ENCODE measurements around the gene TRPM2.

- TF ChIP-seq, protein P1, sequence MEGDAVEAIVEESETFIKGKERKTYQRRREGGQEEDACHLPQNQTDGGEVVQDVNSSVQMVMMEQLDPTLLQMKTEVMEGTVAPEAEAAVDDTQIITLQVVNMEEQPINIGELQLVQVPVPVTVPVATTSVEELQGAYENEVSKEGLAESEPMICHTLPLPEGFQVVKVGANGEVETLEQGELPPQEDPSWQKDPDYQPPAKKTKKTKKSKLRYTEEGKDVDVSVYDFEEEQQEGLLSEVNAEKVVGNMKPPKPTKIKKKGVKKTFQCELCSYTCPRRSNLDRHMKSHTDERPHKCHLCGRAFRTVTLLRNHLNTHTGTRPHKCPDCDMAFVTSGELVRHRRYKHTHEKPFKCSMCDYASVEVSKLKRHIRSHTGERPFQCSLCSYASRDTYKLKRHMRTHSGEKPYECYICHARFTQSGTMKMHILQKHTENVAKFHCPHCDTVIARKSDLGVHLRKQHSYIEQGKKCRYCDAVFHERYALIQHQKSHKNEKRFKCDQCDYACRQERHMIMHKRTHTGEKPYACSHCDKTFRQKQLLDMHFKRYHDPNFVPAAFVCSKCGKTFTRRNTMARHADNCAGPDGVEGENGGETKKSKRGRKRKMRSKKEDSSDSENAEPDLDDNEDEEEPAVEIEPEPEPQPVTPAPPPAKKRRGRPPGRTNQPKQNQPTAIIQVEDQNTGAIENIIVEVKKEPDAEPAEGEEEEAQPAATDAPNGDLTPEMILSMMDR (IDR thresholded peaks at IDR 0.05): no peak
- TF ChIP-seq POLR2A (IDR thresholded peaks at IDR 0.05): no peak
Observed at GRCh38 chr21:44317241-44317782, 36.1 kb upstream of the TRPM2 start.
